Effector CD4-positive, alpha-beta T cell (primary cell): ENCODE results near the gene NOA1.
"Not testable (repeated sequence)": the region's sequence is repeated elsewhere in the genome, so short reads cannot be mapped to it uniquely, and the experiment has no call there.

ENCODE experiments used
- DNase-seq: peaks from one replicate; pipeline ENCODE4 v3.0.0-alpha.2; 2020

NOA1 gene

GRCh38 chr4:56953680-56954520 is 23.5 kb downstream of the NOA1 start:
- no peak for DNase-seq

- DNase-seq: no peak
Observed at GRCh38 chr4:56941403-56941802, 36.0 kb downstream of the NOA1 start.

- no peak for DNase-seq
Observed at GRCh38 chr4:56940971-56941370, 36.4 kb downstream of the NOA1 start.

- no peak for DNase-seq
Observed at GRCh38 chr4:56940403-56940802, 37.0 kb downstream of the NOA1 start.

GRCh38 chr4:56939826-56940225 is 37.6 kb downstream of the NOA1 start:
- not testable (repeated sequence) for DNase-seq

- DNase-seq: no peak
Observed at GRCh38 chr4:56937262-56937661, 40.1 kb downstream of the NOA1 start.

- DNase-seq: no peak
Observed at GRCh38 chr4:56931924-56932323, 45.5 kb downstream of the NOA1 start.

- no peak for DNase-seq
Observed at GRCh38 chr4:56930638-56931037, 46.8 kb downstream of the NOA1 start.

GRCh38 chr4:56927196-56927595 is 50.2 kb downstream of the NOA1 start:
- no peak for DNase-seq

- DNase-seq: not testable (repeated sequence)
Observed at GRCh38 chr4:56914977-56915376, 62.4 kb downstream of the NOA1 start.

- DNase-seq: no peak
Observed at GRCh38 chr4:56914336-56914735, 63.1 kb downstream of the NOA1 start.
